SU-DHL-6 (cell line): ENCODE data around the gene HSP90B1.

Source experiments
- H2AFZ ChIP-seq: fragments of 200-600 bp; sonication (generic); 2 replicates; pipeline ENCODE4 v1.6.1; 2014; ENCODE audit warnings: low read depth, mild to moderate bottlenecking, moderate library complexity, mixed read lengths, antibody characterized with exemption, low read length; ENCODE audit not compliant: severe bottlenecking
- H3F3A ChIP-seq: fragments of 200-600 bp; shearing (Covaris generic); 2 replicates; pipeline ENCODE4 v1.6.0; 2016; ENCODE audit warnings: antibody characterized with exemption, mild to moderate bottlenecking; ENCODE audit not compliant: insufficient read depth
- H3K27ac ChIP-seq: fragments of 200-600 bp; sonication (generic); 2 replicates; pipeline ENCODE4 v1.5.1; 2016; ENCODE audit warnings: low read depth, mild to moderate bottlenecking, low read length, moderate library complexity, mixed read lengths
- H3K27me3 ChIP-seq: fragments of 200-600 bp; sonication (generic), shearing (Covaris generic); 2 replicates; pipeline ENCODE4 v1.6.0; 2014; ENCODE audit warnings: mild to moderate bottlenecking, low read length
- H3K36me3 ChIP-seq: fragments of 200-600 bp; sonication (generic); 2 replicates; pipeline ENCODE4 v1.6.1; 2014; ENCODE audit warnings: mild to moderate bottlenecking, low read length, mixed read lengths
- H3K4me2 ChIP-seq: fragments of 300-600, 200-600 bp; shearing (Covaris generic), sonication (generic); 2 replicates; pipeline ENCODE4 v1.6.0; 2014; ENCODE audit warnings: low read length, low read depth, mild to moderate bottlenecking; ENCODE audit not compliant: poor library complexity, severe bottlenecking
- H3K4me3 ChIP-seq: fragments of 200-600 bp; sonication (generic); 2 replicates; pipeline ENCODE4 v1.5.1; 2014; ENCODE audit warnings: antibody characterized with exemption, low read length, mild to moderate bottlenecking, mixed read lengths; ENCODE audit not compliant: insufficient read depth, poor library complexity, severe bottlenecking
- H3K79me2 ChIP-seq: fragments of 200-600 bp; sonication (generic); 2 replicates; pipeline ENCODE4 v1.6.1; 2014; ENCODE audit warnings: mild to moderate bottlenecking, low read length, moderate library complexity; ENCODE audit not compliant: insufficient read depth
- H3K9ac ChIP-seq: fragments of 200-600 bp; sonication (generic); 2 replicates; pipeline ENCODE4 v1.7.0; 2014; ENCODE audit warnings: mild to moderate bottlenecking, low read length
- H3K9me2 ChIP-seq: fragments of 200-600 bp; sonication (generic); replicated peaks from 2 replicates; pipeline ENCODE4 v1.6.1; 2014; ENCODE audit warnings: low read length; ENCODE audit not compliant: insufficient read depth
- H3K9me3 ChIP-seq: fragments of 200-600 bp; sonication (generic); 2 replicates; pipeline ENCODE4 v1.6.1; 2014; ENCODE audit warnings: low read length, mixed read lengths; ENCODE audit not compliant: insufficient read depth
- H4K20me1 ChIP-seq: fragments of 200-600 bp; sonication (generic); 2 replicates; pipeline ENCODE4 v1.6.1; 2014; ENCODE audit warnings: low read depth, mild to moderate bottlenecking, antibody characterized with exemption, low read length, moderate library complexity, mixed read lengths
- EZH2phosphoT487 ChIP-seq: fragments of 200-600 bp; sonication (generic), shearing (Covaris generic); conservative IDR thresholded peaks from 2 replicates; pipeline ENCODE4 v1.6.1; 2018; ENCODE audit warnings: mild to moderate bottlenecking, antibody characterized with exemption, low read length, moderate library complexity, mixed read lengths
- TF ChIP-seq, protein P1 (sequence below): fragments of 200-600 bp; sonication (generic); IDR thresholded peaks from one replicate; pipeline ENCODE4 v1.5.1; 2017; ENCODE audit warnings: antibody characterized with exemption, mild to moderate bottlenecking, low read length, moderate library complexity; ENCODE audit not compliant: insufficient read depth, poor library complexity, severe bottlenecking

Gene HSP90B1

GRCh38 chr12:103887738-103888137 is 42.5 kb upstream of the HSP90B1 start:
- Histone ChIP-seq H3K27me3 (no peaks in the 10 kb centered on the region), H4K20me1 (no peaks in the 10 kb centered on the region), H3K9ac (no peak overlapping the region), H3K27ac (no peak overlapping the region), H3K36me3 (no peaks in the 10 kb centered on the region), H3F3A (no peaks in the 10 kb centered on the region), H3K9me2 (no peaks in the 10 kb centered on the region), H3K79me2 (no peaks in the 10 kb centered on the region), H3K4me2 (no peak overlapping the region), H3K4me3 (no peak overlapping the region), H2AFZ (no peak overlapping the region), H3K9me3 (no peaks in the 10 kb centered on the region)
- no peak for TF ChIP-seq EZH2phosphoT487
- TF ChIP-seq, protein P1, sequence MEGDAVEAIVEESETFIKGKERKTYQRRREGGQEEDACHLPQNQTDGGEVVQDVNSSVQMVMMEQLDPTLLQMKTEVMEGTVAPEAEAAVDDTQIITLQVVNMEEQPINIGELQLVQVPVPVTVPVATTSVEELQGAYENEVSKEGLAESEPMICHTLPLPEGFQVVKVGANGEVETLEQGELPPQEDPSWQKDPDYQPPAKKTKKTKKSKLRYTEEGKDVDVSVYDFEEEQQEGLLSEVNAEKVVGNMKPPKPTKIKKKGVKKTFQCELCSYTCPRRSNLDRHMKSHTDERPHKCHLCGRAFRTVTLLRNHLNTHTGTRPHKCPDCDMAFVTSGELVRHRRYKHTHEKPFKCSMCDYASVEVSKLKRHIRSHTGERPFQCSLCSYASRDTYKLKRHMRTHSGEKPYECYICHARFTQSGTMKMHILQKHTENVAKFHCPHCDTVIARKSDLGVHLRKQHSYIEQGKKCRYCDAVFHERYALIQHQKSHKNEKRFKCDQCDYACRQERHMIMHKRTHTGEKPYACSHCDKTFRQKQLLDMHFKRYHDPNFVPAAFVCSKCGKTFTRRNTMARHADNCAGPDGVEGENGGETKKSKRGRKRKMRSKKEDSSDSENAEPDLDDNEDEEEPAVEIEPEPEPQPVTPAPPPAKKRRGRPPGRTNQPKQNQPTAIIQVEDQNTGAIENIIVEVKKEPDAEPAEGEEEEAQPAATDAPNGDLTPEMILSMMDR: no peak

DNA sequence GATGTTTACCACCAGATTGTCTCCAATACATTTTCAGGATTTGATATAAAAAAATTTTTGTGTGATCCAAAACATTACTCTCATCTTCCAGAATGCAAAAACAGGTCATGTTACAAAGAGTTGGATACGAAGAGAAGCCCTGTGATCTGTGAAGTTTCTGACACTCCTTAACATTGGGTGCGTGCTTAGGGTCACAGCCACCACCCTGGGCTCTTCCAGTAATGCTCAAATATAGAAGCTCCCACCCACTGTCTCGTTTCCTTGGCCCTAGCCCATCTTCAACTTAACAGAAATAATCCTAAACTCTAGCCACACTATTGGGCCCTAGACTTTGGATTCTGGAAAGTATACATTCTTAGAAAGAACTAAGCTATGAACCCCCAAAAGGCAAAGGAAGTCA is 32.9 kb upstream of the HSP90B1 start:
- Histone ChIP-seq H3K4me2 (no peak overlapping the region), H3K9me2 (no peaks in the 10 kb centered on the region), H3F3A (no peaks in the 10 kb centered on the region), H2AFZ (no peak overlapping the region), H4K20me1 (no peaks in the 10 kb centered on the region), H3K27me3 (no peaks in the 10 kb centered on the region), H3K4me3 (no peak overlapping the region), H3K36me3 (no peaks in the 10 kb centered on the region), H3K9ac (no peak overlapping the region), H3K9me3 (no peaks in the 10 kb centered on the region), H3K27ac (no peak overlapping the region), H3K79me2 (no peaks in the 10 kb centered on the region)
- TF ChIP-seq, protein P1: no peak
- TF ChIP-seq EZH2phosphoT487: no peak

- Histone ChIP-seq H3K9ac (no peak overlapping the region), H3K4me3 (no peak overlapping the region), H3K9me2 (no peaks in the 10 kb centered on the region), H3K27me3 (no peaks in the 10 kb centered on the region), H3K79me2 (no peaks in the 10 kb centered on the region), H3K36me3 (no peaks in the 10 kb centered on the region), H4K20me1 (no peaks in the 10 kb centered on the region), H3K27ac (no peak overlapping the region), H3K4me2 (no peak overlapping the region), H2AFZ (no peak overlapping the region), H3K9me3 (no peaks in the 10 kb centered on the region), H3F3A (no peaks in the 10 kb centered on the region)
- TF ChIP-seq, protein P1: no peak
- TF ChIP-seq EZH2phosphoT487: no peak
Observed at GRCh38 chr12:103901518-103902173, 28.6 kb upstream of the HSP90B1 start.
